ENCODE data around the gene KRT81.

GRCh38 chr12:52333321-52333720 lies 42.0 kb upstream of the KRT81 start:
- TF ChIP-seq CTCF (IDR thresholded peaks at IDR 0.05), result no peak
- no peak for TF ChIP-seq EP300 (IDR thresholded peaks at IDR 0.05)
- TF ChIP-seq POLR2A (IDR thresholded peaks at IDR 0.05), result no peak
